SK-N-SH treated with all-trans-retinoic acid at 6 μM for 48 hours (cell line): ENCODE data around the gene PLBD1.

ENCODE experiments used
- ATAC-seq: fragments of 200-7000 bp; cut with Tn5 transposase; 3 replicates; pipeline ENCODE4 v1.9.1; 2020; ENCODE audit warnings: mild to moderate bottlenecking, moderate library complexity
- ARNTL ChIP-seq: fragments of 450-650 bp; formaldehyde crosslinking; IDR thresholded peaks from 2 replicates; pipeline ENCODE4 v1.5.0; 2020; ENCODE audit warnings: low read depth, mild to moderate bottlenecking, moderate library complexity, borderline replicate concordance
- BACH2 ChIP-seq: fragments of 250-450 bp; sonication (Bioruptor Pico); IDR thresholded peaks from 2 replicates; pipeline ENCODE4 v1.9.0; 2021; ENCODE audit warnings: mild to moderate bottlenecking, borderline replicate concordance
- CSDC2 ChIP-seq: fragments of 250-450 bp; sonication (Bioruptor Pico); IDR thresholded peaks from 2 replicates; pipeline ENCODE4 v1.5.0; 2020; ENCODE audit warnings: mild to moderate bottlenecking, moderate library complexity
- CSRNP3 ChIP-seq: fragments of 250-450 bp; sonication (Bioruptor Pico); IDR thresholded peaks from 2 replicates; pipeline ENCODE4 v1.5.1; 2021; ENCODE audit warnings: mild to moderate bottlenecking, moderate library complexity
- GLIS3 ChIP-seq: fragments of 250-450 bp; sonication (Bioruptor Pico); IDR thresholded peaks from 2 replicates; pipeline ENCODE4 v1.5.0; 2020; ENCODE audit warnings: mild to moderate bottlenecking, moderate library complexity
- ISL1 ChIP-seq: fragments of 250-450 bp; sonication (Bioruptor Pico); IDR thresholded peaks from 2 replicates; pipeline ENCODE4 v2.1.2; 2022; ENCODE audit warnings: mild to moderate bottlenecking, moderate library complexity
- OSR1 ChIP-seq: fragments of 250-450 bp; sonication (Bioruptor Pico); IDR thresholded peaks from 2 replicates; pipeline ENCODE4 v1.8.0; 2022; ENCODE audit warnings: moderate library complexity, mild to moderate bottlenecking, inconsistent platforms
- POU6F1 ChIP-seq: fragments of 250-450 bp; sonication (Bioruptor Pico); IDR thresholded peaks from 2 replicates; pipeline ENCODE4 v1.8.0; 2021; ENCODE audit warnings: low read depth, mild to moderate bottlenecking, moderate library complexity, borderline replicate concordance
- PPARA ChIP-seq: fragments of 250-450 bp; sonication (Bioruptor Pico); IDR thresholded peaks from 2 replicates; pipeline ENCODE4 v1.5.0; 2020; ENCODE audit warnings: mild to moderate bottlenecking, borderline replicate concordance
- RARB ChIP-seq: fragments of 250-450 bp; sonication (Bioruptor Pico); IDR thresholded peaks from 2 replicates; pipeline ENCODE4 v1.8.0; 2021; ENCODE audit warnings: mild to moderate bottlenecking, moderate library complexity
- SNAI2 ChIP-seq: fragments of 250-450 bp; sonication (Bioruptor Pico); IDR thresholded peaks from 2 replicates; pipeline ENCODE4 v1.5.0; 2020; ENCODE audit warnings: mild to moderate bottlenecking, moderate library complexity
- TCF4 ChIP-seq: fragments of 250-450 bp; sonication (Bioruptor Pico); IDR thresholded peaks from 2 replicates; pipeline ENCODE4 v1.8.0; 2021; ENCODE audit warnings: mild to moderate bottlenecking, moderate library complexity, borderline replicate concordance
- TOX ChIP-seq: fragments of 250-450 bp; sonication (Bioruptor Pico); IDR thresholded peaks from 2 replicates; pipeline ENCODE4 v1.8.0; 2021; ENCODE audit warnings: mild to moderate bottlenecking, moderate library complexity, borderline replicate concordance
- TSHZ2 ChIP-seq: fragments of 250-450 bp; sonication (Bioruptor Pico); IDR thresholded peaks from 2 replicates; pipeline ENCODE4 v1.5.0; 2020; ENCODE audit warnings: mild to moderate bottlenecking, moderate library complexity
- ZC3H10 ChIP-seq: fragments of 250-450 bp; sonication (Bioruptor Pico); IDR thresholded peaks from 2 replicates; pipeline ENCODE4 v1.5.1; 2021; ENCODE audit warnings: mild to moderate bottlenecking, moderate library complexity
- ZFP3 ChIP-seq: fragments of 250-450 bp; sonication (Bioruptor Pico); IDR thresholded peaks from 2 replicates; pipeline ENCODE4 v1.5.0; 2020; ENCODE audit warnings: mild to moderate bottlenecking, moderate library complexity
- ZFP30 ChIP-seq: fragments of 450-650 bp; formaldehyde crosslinking; IDR thresholded peaks from 2 replicates; pipeline ENCODE4 v1.5.0; 2022; ENCODE audit warnings: mild to moderate bottlenecking, moderate library complexity
- ZNF565 ChIP-seq: fragments of 450-650 bp; formaldehyde crosslinking; conservative IDR thresholded peaks from 2 replicates; pipeline ENCODE4 v1.5.0; 2020; ENCODE audit warnings: low read depth, mild to moderate bottlenecking, moderate library complexity
- ZNF70 ChIP-seq: fragments of 450-650 bp; formaldehyde crosslinking; IDR thresholded peaks from 2 replicates; pipeline ENCODE4 v1.5.0; 2020; ENCODE audit warnings: mild to moderate bottlenecking, moderate library complexity
- ZNF8 ChIP-seq: fragments of 450-650 bp; formaldehyde crosslinking; IDR thresholded peaks from 2 replicates; pipeline ENCODE4 v1.5.0; 2020; ENCODE audit warnings: mild to moderate bottlenecking, moderate library complexity
- TF ChIP-seq, protein P1 (sequence below): fragments of 250-450 bp; sonication (Bioruptor Pico); IDR thresholded peaks from 2 replicates; pipeline ENCODE4 v1.5.1; 2020; ENCODE audit warnings: low read depth, mild to moderate bottlenecking, moderate library complexity

PLBD1 gene

DNA sequence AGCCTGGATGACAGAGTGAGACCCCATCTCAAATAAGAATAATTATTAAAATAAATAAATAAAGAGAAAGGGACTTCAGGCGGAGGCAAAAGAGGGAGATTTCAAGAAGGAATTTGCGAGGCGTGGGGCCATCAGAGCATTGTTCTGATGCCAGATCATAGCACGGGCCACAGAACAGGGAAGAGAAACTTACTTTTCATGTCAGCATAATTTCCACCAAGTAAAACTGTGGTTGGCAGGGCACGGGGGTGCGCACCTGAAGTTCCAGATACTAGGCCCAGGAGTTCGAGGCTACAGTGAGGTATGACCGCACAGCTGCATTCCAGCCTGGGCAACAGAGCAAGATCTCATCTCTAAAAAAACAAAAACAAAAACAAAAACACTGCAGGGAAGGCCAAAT is 11.0 kb upstream of the PLBD1 start:
- ATAC-seq: no peak
- TF ChIP-seq OSR1 (no peak), ZNF70 (CRISPR knock-in tag) (no peak), GLIS3 (CRISPR knock-in tag) (no peak), BACH2 (CRISPR knock-in tag) (no peak), ISL1 (CRISPR knock-in tag) (no peak), POU6F1 (CRISPR knock-in tag) (no peak), RARB (CRISPR knock-in tag) (no peak), TOX (CRISPR knock-in tag) (no peak), CSRNP3 (CRISPR knock-in tag) (no peak), ARNTL (CRISPR knock-in tag) (no peak), ZC3H10 (CRISPR knock-in tag) (no peak), CSDC2 (CRISPR knock-in tag) (no peak), ZFP30 (no peak), ZNF8 (CRISPR knock-in tag) (no peak), ZFP3 (no peak), TCF4 (CRISPR knock-in tag) (no peak), TSHZ2 (CRISPR knock-in tag) (no peak), SNAI2 (CRISPR knock-in tag) (no peak)
- TF ChIP-seq, protein P1, sequence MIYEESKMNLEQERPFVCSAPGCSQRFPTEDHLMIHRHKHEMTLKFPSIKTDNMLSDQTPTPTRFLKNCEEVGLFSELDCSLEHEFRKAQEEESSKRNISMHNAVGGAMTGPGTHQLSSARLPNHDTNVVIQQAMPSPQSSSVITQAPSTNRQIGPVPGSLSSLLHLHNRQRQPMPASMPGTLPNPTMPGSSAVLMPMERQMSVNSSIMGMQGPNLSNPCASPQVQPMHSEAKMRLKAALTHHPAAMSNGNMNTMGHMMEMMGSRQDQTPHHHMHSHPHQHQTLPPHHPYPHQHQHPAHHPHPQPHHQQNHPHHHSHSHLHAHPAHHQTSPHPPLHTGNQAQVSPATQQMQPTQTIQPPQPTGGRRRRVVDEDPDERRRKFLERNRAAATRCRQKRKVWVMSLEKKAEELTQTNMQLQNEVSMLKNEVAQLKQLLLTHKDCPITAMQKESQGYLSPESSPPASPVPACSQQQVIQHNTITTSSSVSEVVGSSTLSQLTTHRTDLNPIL: no peak

GRCh38 chr12:14577344-14577743 is 9.7 kb upstream of the PLBD1 start:
- no peak for ATAC-seq
- TF ChIP-seq OSR1 (no peak), ISL1 (CRISPR knock-in tag) (no peak), ZFP3 (no peak), CSDC2 (CRISPR knock-in tag) (no peak), RARB (CRISPR knock-in tag) (no peak), CSRNP3 (CRISPR knock-in tag) (no peak), TCF4 (CRISPR knock-in tag) (no peak), ZNF565 (CRISPR knock-in tag) (no peak), POU6F1 (CRISPR knock-in tag) (no peak), ZNF70 (CRISPR knock-in tag) (no peak), TOX (CRISPR knock-in tag) (no peak)

DNA sequence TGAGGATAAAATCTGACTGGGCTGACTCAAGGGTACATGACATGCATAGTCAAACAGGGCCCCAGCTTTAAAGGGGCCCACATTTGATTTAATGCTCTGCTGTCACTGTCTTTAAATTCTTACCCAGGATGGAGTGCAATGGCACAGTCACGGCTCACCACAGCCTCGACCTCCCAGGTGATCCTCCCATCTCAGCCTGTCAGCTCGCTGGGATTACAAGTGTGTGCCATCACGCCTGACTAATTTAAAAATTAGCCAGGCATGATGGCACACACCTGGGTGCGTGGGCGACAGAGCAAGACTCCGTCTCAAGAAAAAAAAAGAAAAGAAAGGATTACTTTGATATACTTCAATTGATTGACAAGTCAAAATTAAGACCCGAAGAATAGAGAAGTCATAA is 9.2 kb upstream of the PLBD1 start:
- no peak for ATAC-seq
- TF ChIP-seq PPARA (CRISPR knock-in tag): no peak
- no peak for TF ChIP-seq CSDC2 (CRISPR knock-in tag)
- no peak for TF ChIP-seq ZNF565 (CRISPR knock-in tag)
- no peak for TF ChIP-seq OSR1
- TF ChIP-seq, protein P1: no peak
- no peak for TF ChIP-seq TOX (CRISPR knock-in tag)
- no peak for TF ChIP-seq TCF4 (CRISPR knock-in tag)
- TF ChIP-seq ARNTL (CRISPR knock-in tag): no peak
- TF ChIP-seq POU6F1 (CRISPR knock-in tag): no peak
